GM12891 (cell line): ENCODE data around the gene RAPGEF4.
A peak's percentile ranks its signal among the peaks of the same experiment; 100 is the strongest.

Source experiments
- DNase-seq: peaks from one replicate; pipeline ENCODE4 v3.0.0; 2011; ENCODE audit warnings: low spot score; ENCODE audit not compliant: insufficient read length
- FAIRE-seq: peaks from 2 replicates; lab custom pipeline; 2011; peaks lifted over from hg19 to GRCh38; lab: Jason Lieb, UNC
- PAX5 ChIP-seq: IDR thresholded peaks from 2 replicates; pipeline ENCODE4 v1.6.1; 2011; ENCODE audit warnings: low read length, moderate library complexity, mild to moderate bottlenecking; ENCODE audit not compliant: insufficient read depth, severe bottlenecking
- POLR2A ChIP-seq: IDR thresholded peaks from 2 replicates; pipeline ENCODE4 v1.6.1; 2011; ENCODE audit warnings: low read depth, low read length, control low read depth
- POLR2AphosphoS5 ChIP-seq: IDR thresholded peaks from 2 replicates; pipeline ENCODE4 v1.6.1; 2011; ENCODE audit warnings: low read depth, low read length, control low read depth
- POU2F2 ChIP-seq: IDR thresholded peaks from 2 replicates; pipeline ENCODE4 v1.6.1; 2011; ENCODE audit warnings: low read depth, mild to moderate bottlenecking, control low read depth, low read length, moderate library complexity
- SPI1 ChIP-seq: IDR thresholded peaks from 2 replicates; pipeline ENCODE4 v1.6.1; 2011; ENCODE audit warnings: low read depth, low read length, control low read depth
- TAF1 ChIP-seq: IDR thresholded peaks from 2 replicates; pipeline ENCODE4 v1.6.1; 2011; ENCODE audit warnings: low read depth, low read length, control low read depth

Gene RAPGEF4

DNA sequence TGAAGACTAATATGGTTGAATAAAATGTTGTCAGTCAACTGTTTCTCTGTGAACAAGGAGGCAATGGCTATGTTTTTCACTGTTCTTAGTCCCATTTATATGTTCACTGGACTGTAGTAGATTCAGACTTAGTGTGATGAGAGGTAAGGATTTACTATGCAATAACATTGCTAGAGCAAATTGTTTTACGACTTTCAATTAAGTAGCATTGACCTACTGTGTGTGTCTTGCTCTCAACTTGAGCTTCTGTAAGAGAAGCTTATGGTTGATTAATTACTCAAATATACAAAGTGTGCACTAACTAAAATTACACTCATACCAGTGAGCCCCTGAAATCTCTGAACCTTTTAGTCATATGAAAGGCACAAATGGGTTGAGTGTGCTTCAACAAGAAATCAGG is 168.6 kb downstream of the RAPGEF4 start:
- FAIRE-seq, result no peak
- no peak for DNase-seq
- no peak for TF ChIP-seq POLR2AphosphoS5
- TF ChIP-seq SPI1, result no peak
- TF ChIP-seq POLR2A, result no peak
- no peak for TF ChIP-seq PAX5
- TF ChIP-seq POU2F2, result no peak
- no peak for TF ChIP-seq TAF1

DNA sequence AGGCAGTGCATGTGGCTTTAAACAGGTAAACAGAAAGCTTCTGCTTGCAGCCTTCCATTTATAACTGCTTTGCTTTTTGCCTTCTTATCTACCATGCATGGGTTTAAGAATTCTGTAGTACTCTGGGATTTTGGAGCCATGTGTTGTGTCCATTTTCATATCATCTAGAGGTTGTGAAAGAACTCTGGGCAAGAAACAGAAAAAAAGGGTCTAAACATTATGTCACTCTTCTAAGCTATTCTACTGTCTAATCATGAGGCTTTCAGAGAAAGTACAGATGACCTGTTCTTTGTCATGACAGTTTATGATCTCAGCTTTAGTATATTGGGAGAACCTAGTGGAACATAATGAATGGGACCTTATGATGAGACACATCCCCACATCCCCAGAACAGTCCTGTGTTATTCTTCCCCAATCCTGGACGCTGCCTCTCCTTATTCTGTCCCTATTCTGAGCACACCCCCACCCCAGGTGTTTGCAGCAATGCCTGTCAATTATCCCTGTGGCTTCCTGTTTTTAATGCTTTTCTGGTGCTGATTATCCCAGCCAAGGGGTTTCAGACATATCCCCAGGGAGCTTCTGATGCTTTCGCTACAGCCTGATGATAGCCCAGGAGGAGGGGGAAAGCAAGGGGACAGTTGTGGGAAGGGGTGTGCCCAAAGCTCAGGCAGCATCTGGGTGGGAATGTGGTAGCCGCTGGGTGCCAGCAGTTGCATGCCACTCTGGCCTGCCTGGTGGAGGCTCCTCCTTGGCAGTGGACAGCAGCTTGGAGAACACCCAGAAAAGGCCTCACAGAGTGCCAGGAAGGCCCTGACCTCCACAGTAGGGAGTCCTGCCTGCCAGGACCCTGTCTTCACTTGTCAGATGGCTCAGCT is 170.5 kb downstream of the RAPGEF4 start:
- FAIRE-seq (no peak), DNase-seq (no peak)
- TF ChIP-seq SPI1, result no peak
- TF ChIP-seq TAF1, result no peak
- no peak for TF ChIP-seq POU2F2
- TF ChIP-seq POLR2AphosphoS5, result no peak
- no peak for TF ChIP-seq POLR2A
- TF ChIP-seq PAX5, result no peak

DNA sequence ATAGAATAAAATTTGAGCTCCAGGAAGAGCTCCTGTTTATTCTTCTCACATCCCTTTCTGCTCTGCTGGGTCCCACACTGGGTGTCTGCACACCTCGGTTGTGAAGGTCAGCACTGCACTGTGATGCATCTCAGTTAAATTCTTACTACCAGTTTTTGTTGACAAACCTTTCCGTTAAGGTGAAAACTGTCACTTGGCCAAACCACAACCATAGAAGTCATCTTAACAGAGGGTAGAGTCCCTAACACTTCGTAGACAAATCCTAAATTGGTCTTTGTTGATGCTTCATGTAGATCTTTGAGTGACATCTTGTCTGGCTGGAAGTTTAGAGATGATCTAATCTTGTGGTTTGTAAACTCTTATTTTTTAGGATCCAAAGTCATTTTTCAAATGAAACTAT is 172.6 kb downstream of the RAPGEF4 start:
- no peak for DNase-seq
- FAIRE-seq, result no peak
- TF ChIP-seq TAF1 (no peak), POU2F2 (no peak), POLR2AphosphoS5 (no peak), POLR2A (no peak)

DNA sequence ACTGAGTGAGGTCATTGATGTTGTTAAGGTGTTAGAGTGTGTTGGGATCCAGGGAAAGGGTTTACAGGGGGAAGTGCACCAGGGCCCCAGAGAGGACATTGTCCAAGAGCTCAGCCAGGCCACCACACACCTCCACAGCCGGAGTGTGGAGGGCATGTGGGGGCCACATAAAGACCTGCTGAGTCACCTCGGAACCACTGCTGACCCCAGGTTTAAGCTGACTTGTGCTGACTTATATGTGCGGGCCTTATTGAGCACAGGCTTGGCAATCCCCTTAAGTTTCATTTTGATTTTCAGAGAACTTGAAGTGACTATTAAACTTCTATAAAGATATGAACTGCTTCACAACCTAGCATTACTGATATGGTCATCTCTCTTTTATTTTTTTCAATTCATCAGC is 173.8 kb downstream of the RAPGEF4 start:
- no peak for DNase-seq
- no peak for FAIRE-seq
- TF ChIP-seq POLR2AphosphoS5 (no peak), TAF1 (no peak)

DNA sequence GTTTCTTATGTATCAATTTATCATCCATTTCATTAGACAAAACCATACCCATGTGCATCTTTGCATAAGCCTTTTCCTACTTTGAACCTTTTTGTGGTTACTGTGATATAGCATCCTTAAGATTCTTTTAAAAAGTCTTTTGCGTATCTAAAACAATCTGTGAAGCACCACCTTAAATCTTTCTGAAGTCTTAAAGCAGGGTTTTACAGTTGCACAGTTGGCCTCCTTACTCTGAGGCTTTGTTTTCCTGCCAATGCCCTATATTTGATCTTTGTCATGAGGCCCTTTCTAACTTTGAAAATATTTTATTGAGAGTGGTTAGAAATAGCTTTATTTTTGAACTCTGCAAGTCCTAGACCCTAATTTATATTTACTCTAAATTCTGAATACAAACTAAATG is 176.6 kb downstream of the RAPGEF4 start:
- no peak for FAIRE-seq
- TF ChIP-seq POU2F2 (no peak), POLR2AphosphoS5 (no peak), POLR2A (no peak), PAX5 (no peak), TAF1 (no peak), SPI1 (no peak)
- DNase-seq, result no peak

DNA sequence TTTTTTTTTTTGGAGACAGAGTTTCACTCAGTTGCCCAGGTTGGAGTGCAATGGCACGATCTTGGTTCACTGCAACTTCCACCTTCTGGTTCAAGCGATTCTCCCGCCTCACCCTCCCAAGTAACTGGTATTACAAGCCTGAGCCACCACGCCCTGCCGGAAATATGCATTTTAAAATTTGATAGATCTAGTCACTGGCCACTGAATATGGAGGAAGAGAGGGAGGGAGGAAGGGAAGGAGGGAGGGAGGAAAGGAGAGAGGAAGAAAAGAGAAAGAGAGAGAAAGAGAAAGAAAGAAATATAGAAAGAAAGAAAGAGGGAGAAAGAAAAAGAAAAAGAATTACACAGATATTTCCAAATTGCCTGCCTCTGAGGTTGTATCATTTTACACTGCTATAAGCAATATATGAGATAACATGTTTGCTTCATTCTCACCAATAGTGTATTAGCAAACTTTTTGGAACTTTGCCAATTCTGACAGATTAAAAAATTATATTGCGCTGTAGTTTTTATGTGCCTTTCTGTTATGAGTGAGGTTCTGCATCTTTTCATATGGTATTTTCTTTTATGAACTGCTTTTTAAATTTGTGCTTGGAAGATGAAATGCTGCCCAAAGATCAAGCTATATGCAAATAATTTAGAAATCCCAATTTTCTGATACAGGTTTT is 178.8 kb downstream of the RAPGEF4 start:
- DNase-seq (no peak), FAIRE-seq (no peak)
- TF ChIP-seq TAF1 (no peak), PAX5 (no peak)

DNA sequence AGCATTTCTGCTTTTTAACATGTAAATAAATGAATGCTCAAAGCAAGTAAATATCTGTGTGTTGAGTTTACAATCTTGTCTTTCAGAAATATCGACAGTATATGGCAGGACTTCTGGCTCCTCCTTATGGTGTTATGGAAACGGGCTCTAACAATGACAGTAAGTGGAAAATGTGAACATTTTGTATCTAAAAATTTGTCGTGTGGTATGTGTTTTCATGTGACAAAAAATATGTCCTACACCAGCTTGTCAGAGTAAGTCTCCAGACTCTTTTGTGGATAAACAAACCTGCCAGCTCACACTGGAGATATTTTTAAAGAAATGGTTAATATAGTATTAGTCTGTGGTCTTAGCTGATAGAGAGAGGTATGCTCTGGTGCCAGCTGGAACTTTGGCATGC is 182.1 kb downstream of the RAPGEF4 start:
- TF ChIP-seq TAF1 (no peak), POLR2AphosphoS5 (no peak), PAX5 (no peak), SPI1 (no peak), POLR2A (no peak), POU2F2 (no peak)
- DNase-seq (no peak), FAIRE-seq (peak; percentile 9)

DNA sequence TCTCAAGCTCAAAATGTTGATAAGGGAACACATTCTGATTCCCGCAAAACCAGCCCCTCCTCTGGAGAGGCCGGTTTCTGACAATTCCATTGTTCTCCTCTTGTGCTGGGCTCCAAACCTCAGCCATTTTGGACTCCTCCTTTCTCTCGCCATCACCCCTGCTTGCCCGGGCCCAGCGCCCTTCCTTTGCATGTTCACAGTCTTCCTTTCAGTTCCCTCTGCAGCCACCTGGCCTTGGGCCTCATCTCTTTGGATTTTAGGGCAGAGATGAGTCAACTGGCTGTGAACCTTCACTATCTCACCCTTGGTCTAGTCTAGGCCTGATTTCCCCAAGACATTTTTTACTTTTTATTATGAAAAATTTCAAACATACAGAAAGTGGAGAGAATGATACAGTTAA is 184.1 kb downstream of the RAPGEF4 start:
- no peak for FAIRE-seq
- DNase-seq, result no peak

DNA sequence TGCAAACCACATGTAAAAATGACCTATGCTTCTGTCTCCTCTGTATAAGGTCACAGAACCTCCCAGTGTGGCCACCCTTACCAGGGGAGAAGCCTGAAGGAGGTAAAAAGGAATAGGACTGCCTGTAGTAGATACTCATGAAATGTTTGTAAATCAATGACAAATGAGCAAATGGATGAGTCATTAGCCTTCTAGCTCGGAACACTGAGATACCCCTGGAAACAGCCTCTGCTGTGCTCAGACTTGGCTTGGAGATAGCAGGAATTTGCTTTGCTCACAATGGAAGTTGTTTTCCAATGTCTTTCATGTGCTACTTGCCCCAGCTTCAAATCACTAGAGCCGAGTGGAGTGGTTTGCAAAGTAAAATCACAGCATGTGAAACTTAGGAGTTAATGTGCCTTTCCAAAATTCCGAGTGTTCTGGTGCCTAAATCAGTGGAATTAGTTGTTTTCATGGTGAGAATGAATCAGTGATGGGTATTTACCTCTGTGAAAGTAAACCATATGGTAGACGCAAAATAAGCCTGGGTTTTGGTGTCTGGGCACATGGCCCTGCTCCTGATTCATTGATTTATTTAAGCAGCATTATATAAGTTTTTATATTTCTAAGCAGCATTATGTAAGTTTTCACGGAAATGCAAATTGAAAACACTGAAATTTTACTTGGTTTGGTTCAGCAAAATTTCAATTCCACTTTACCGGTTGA is 186.0 kb downstream of the RAPGEF4 start:
- no peak for TF ChIP-seq POLR2AphosphoS5
- no peak for TF ChIP-seq POU2F2
- no peak for TF ChIP-seq TAF1
- TF ChIP-seq PAX5, result no peak
- no peak for TF ChIP-seq POLR2A
- no peak for TF ChIP-seq SPI1
- FAIRE-seq, result no peak
- DNase-seq, result no peak

More for the DNA sequence above, 184.1 kb downstream of the RAPGEF4 start:
- TF ChIP-seq SPI1 (peak; percentile 91), POU2F2 (peak; percentile 19; the same call in 1 of the 2 replicates), POLR2A (no peak)

DNA sequence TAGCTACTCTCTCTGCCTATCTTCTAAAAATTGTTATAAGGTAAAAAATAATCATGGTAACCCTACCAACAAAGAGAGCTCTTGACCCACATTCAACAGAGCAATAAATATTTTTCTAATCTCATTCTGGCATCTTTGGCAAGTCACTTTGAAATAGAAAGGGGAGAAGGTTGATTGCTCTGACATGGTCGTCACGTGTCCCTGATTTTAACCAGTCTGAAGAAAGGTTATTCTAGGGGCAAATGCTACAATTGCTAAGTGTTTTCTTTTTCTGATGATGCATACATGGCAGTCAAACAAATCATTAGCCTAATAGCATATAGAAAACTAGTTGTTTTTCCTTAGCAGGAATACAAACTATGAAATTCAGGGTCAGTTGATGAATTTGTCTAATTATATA is 186.7 kb downstream of the RAPGEF4 start:
- TF ChIP-seq SPI1 (no peak), POU2F2 (no peak), POLR2AphosphoS5 (no peak), PAX5 (no peak), POLR2A (no peak), TAF1 (no peak)
- no peak for DNase-seq
- no peak for FAIRE-seq
